ENCODE results near the gene PHLDA1. TPM values are rescaled to one million over a fixed set of nuclear protein-coding genes. Genes with fewer than 3 reads are reported as not detected.

The PHLDA1 gene
- total and polyA plus RNA-seq, 2 experiments from 2014 or later: 11.7 to 21.6 TPM

GRCh38 chr12:76020731-76021672 is 10.6 kb downstream of the PHLDA1 start:
- no peak for ATAC-seq
- Histone ChIP-seq H3K79me2 (replicated peaks; ENCODE audit: insufficient read depth) (no peaks in the 10 kb centered on the region), H3K9me2 (ENCODE audit: insufficient read depth) (no peaks in the 10 kb centered on the region), H4K20me1 (replicated peaks; ENCODE audit: insufficient read depth) (no peaks in the 10 kb centered on the region), H3K27ac (ENCODE audit: low read depth) (no peak overlapping the region), H3K4me3 (no peak overlapping the region), H3K27me3 (ENCODE audit: insufficient read depth) (no peaks in the 10 kb centered on the region), H3K4me1 (ENCODE audit: insufficient read depth) (peaks cover 33% of the 10 kb centered on the region), H3F3A (replicated peaks; ENCODE audit: low read depth) (no peaks in the 10 kb centered on the region; the same call in 1 of the 2 replicates), H3K36me3 (ENCODE audit: insufficient read depth) (no peaks in the 10 kb centered on the region), H2AFZ (peak overlapping the region; percentile 35; the same call in 1 of the 2 replicates), H3K4me2 (no peak overlapping the region)
- no peak overlapping the region for H3K4me3 Mint-ChIP-seq
- H3K9me3 Mint-ChIP-seq: no peaks in the 10 kb centered on the region
- peaks cover 48% of the 10 kb centered on the region for H3K4me1 Mint-ChIP-seq
- TF ChIP-seq CREB1 (CRISPR knock-in tag; IDR thresholded peaks at IDR 0.05; ENCODE audit: low read depth) (no peak), ZNF331 (CRISPR knock-in tag; IDR thresholded peaks at IDR 0.05; ENCODE audit: low read depth) (no peak), REST (IDR thresholded peaks at IDR 0.05; ENCODE audit: unreplicated experiment) (no peak), ETS1 (IDR thresholded peaks at IDR 0.05) (no peak), JUNB (IDR thresholded peaks at IDR 0.05; ENCODE audit: unreplicated experiment) (no peak), STAT1 (IDR thresholded peaks at IDR 0.05; ENCODE audit: unreplicated experiment) (no peak), CTCF (conservative IDR thresholded peaks at IDR 0.05; ENCODE audit: low read depth in 2 of 2) (no peak), ZNF114 (CRISPR knock-in tag; IDR thresholded peaks at IDR 0.05) (no peak), POLR2AphosphoS5 (IDR thresholded peaks at IDR 0.05; ENCODE audit: low read depth) (no peak), ZNF462 (CRISPR knock-in tag; IDR thresholded peaks at IDR 0.05) (no peak), EZH2phosphoT487 (IDR thresholded peaks at IDR 0.05; ENCODE audit: unreplicated experiment) (no peak), NANOG (IDR thresholded peaks at IDR 0.05; ENCODE audit: borderline replicate concordance) (no peak), EZH2 (IDR thresholded peaks at IDR 0.05; ENCODE audit: low read depth, unreplicated experiment) (no peak)
- no peak for DNase-seq (ENCODE audit: low spot score)
- H3K27me3 Mint-ChIP-seq (ENCODE audit: insufficient read depth, low read depth, poor library complexity): no peaks in the 10 kb centered on the region
- peak overlapping the region; percentile 82 for H3K27ac Mint-ChIP-seq
- H3K36me3 Mint-ChIP-seq (ENCODE audit: low read depth): no peaks in the 10 kb centered on the region
